Progenitor cell of endocrine pancreas (in vitro differentiated cells): Measurements from ENCODE around the gene COLEC12. TPM values are rescaled to one million over a fixed set of nuclear protein-coding genes. Genes with fewer than 3 reads are reported as not detected.

ENCODE experiments used
- DNase-seq: peaks from one replicate; pipeline ENCODE4 v3.0.0; 2021; ENCODE audit warnings: low spot score; ENCODE audit not compliant: unreplicated experiment
- H3K27ac Mint-ChIP-seq: 2 replicates; pipeline ENCODE4 v1.8.0; 2021; ENCODE audit warnings: mild to moderate bottlenecking, moderate library complexity, mixed read lengths
- H3K27me3 Mint-ChIP-seq: 2 replicates; pipeline ENCODE4 v1.8.0; 2021; ENCODE audit warnings: mixed read lengths
- H3K36me3 Mint-ChIP-seq: 2 replicates; pipeline ENCODE4 v1.8.0; 2022; ENCODE audit warnings: mixed read lengths; ENCODE audit not compliant: insufficient read depth
- H3K4me1 Mint-ChIP-seq: 2 replicates; pipeline ENCODE4 v1.8.0; 2021; ENCODE audit warnings: low read depth, mixed read lengths
- H3K4me3 Mint-ChIP-seq: 2 replicates; pipeline ENCODE4 v1.8.0; 2021; ENCODE audit warnings: low read depth, mild to moderate bottlenecking, moderate library complexity, mixed read lengths
- H3K9me3 Mint-ChIP-seq: 2 replicates; pipeline ENCODE4 v1.8.0; 2021; ENCODE audit warnings: low read depth, mixed read lengths
- total RNA-seq: library from RNA; stranded (reverse); gene quantifications from 2 replicates; pipeline ENCODE4 v1.2.1, GENCODE V29; 2021
- TF ChIP-seq, protein P1 (sequence below): fragments of 200-600 bp; sonication (generic); IDR thresholded peaks from one replicate; pipeline ENCODE4 v1.5.0; 2021; ENCODE audit warnings: antibody characterized with exemption, mild to moderate bottlenecking; ENCODE audit not compliant: unreplicated experiment

COLEC12 gene
- total RNA-seq, 1 donor from 2014 or later: 0.55 TPM

DNA sequence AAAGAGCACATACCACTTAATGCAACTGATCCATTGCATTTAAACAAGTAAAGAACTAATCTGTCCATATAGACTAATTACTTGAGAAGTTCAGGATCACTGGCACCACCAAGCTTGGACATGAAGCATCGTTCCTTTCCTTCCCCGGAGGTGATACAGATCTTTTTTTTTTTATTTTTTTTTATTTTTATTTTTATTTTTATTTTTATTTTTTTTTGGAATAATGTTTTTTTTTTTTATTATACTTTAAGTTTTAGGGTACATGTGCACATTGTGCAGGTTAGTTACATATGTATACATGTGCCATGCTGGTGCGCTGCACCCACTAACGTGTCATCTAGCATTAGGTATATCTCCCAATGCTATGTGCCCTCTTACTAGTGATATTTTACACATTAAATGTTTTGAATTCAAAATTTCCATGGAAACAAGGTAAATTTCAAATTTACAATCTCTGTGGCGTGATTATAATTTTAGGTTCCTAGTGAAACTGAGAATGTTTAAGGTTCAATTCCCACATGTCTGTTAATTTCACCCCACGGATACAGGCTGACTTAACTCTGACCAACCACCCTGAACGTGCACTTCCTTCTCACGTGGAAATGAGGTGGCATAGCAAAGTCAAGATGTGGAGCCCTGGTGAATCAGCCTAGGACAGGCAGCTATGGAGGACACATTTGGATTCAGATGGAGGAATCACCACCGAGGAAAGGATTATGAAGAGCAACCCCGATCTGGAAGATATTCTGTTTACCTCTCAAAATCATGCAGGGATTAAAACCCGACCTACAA lies 131.1 kb downstream of the COLEC12 start:
- TF ChIP-seq, protein P1, sequence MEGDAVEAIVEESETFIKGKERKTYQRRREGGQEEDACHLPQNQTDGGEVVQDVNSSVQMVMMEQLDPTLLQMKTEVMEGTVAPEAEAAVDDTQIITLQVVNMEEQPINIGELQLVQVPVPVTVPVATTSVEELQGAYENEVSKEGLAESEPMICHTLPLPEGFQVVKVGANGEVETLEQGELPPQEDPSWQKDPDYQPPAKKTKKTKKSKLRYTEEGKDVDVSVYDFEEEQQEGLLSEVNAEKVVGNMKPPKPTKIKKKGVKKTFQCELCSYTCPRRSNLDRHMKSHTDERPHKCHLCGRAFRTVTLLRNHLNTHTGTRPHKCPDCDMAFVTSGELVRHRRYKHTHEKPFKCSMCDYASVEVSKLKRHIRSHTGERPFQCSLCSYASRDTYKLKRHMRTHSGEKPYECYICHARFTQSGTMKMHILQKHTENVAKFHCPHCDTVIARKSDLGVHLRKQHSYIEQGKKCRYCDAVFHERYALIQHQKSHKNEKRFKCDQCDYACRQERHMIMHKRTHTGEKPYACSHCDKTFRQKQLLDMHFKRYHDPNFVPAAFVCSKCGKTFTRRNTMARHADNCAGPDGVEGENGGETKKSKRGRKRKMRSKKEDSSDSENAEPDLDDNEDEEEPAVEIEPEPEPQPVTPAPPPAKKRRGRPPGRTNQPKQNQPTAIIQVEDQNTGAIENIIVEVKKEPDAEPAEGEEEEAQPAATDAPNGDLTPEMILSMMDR: no peak
- no peak for DNase-seq
- Mint-ChIP-seq H3K9me3 (no peaks in the 10 kb centered on the region), H3K4me3 (no peak overlapping the region), H3K27me3 (no peaks in the 10 kb centered on the region), H3K27ac (no peak overlapping the region), H3K36me3 (no peaks in the 10 kb centered on the region), H3K4me1 (no peaks in the 10 kb centered on the region)

DNA sequence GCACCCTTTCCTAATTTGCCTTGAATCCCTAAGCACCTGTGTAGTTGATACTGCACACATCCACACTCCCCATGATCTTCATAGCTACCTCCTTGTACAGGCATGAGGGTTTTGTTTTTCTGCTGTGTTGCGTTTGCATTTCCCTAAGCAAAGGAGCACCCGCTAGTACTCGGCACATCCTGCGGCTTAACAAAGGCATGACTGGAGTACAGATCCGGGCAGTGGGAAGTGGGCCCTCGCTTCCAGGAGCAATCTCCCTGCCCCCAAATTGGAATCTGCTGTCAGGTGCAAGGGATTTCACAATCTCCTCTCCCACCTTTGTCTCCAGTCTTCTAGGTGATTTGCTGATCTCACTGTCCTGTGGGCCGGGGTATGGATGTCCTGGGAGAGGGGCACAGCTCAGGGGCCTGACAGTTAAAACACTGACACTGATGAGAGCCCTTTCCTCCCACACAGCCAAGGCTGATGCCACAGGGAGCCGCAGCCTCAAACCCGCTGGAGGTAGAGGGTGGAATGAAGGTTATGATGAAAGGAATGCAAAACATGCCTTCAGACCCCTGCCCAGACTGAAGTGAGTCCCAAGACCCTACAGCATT lies 133.9 kb downstream of the COLEC12 start:
- Mint-ChIP-seq H3K4me3 (no peak overlapping the region), H3K27me3 (no peaks in the 10 kb centered on the region), H3K36me3 (no peaks in the 10 kb centered on the region), H3K9me3 (no peaks in the 10 kb centered on the region), H3K27ac (no peak overlapping the region), H3K4me1 (peaks cover 14% of the 10 kb centered on the region)
- TF ChIP-seq, protein P1: no peak
- no peak for DNase-seq

DNA sequence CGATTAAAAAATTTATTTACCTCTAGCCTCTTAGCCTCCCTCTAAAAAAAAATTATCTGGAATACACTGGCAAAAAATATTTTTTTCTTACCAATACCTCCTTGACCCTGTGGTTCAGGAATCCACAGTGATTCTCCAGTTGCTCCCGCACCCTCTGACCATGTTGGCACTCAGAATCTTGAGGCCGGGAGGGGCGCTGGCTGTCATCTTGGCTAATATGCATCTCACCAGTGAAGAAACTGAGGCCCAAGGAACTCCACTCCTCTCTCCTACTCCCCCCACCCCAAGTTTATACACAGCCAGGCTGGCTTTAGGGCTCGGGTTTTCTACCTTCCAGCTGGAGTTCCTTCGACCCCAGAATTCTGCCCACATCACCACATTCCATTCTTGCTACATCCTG lies 134.8 kb downstream of the COLEC12 start:
- TF ChIP-seq, protein P1: no peak
- no peak for DNase-seq
- Mint-ChIP-seq H3K27ac (no peak overlapping the region), H3K36me3 (no peaks in the 10 kb centered on the region), H3K4me3 (no peak overlapping the region), H3K9me3 (no peaks in the 10 kb centered on the region), H3K27me3 (no peaks in the 10 kb centered on the region), H3K4me1 (peaks cover 17% of the 10 kb centered on the region)

DNA sequence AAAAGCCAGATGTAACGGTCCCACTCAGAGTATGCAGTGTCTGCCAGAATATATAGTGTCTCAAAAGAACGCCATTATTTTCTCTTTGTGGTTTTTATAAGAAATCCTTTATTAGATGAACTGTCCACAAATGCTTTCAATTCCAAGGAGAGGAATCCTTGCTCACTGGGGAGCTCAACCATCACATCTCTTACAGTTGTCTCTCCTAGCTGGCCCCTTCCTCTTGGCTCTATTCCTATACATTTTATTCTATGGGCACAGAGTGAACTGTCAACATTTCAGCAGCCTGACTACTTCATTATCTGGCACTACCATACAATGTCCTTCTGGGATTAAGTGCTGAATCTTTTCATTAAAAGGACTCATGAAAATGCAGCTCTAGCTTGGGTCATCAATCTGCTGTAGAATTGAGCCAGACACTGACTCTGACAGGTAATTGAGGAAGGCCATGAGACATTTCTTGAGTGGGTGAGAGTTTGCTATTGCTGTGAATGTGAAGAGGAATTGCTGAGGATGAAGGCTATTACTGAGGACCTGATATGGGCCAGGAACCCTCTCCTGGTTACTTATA lies 136.2 kb downstream of the COLEC12 start:
- Mint-ChIP-seq H3K9me3 (no peaks in the 10 kb centered on the region), H3K4me1 (peaks cover 17% of the 10 kb centered on the region), H3K27me3 (no peaks in the 10 kb centered on the region), H3K4me3 (no peak overlapping the region), H3K27ac (no peak overlapping the region), H3K36me3 (no peaks in the 10 kb centered on the region)
- DNase-seq: no peak
- TF ChIP-seq, protein P1: no peak

DNA sequence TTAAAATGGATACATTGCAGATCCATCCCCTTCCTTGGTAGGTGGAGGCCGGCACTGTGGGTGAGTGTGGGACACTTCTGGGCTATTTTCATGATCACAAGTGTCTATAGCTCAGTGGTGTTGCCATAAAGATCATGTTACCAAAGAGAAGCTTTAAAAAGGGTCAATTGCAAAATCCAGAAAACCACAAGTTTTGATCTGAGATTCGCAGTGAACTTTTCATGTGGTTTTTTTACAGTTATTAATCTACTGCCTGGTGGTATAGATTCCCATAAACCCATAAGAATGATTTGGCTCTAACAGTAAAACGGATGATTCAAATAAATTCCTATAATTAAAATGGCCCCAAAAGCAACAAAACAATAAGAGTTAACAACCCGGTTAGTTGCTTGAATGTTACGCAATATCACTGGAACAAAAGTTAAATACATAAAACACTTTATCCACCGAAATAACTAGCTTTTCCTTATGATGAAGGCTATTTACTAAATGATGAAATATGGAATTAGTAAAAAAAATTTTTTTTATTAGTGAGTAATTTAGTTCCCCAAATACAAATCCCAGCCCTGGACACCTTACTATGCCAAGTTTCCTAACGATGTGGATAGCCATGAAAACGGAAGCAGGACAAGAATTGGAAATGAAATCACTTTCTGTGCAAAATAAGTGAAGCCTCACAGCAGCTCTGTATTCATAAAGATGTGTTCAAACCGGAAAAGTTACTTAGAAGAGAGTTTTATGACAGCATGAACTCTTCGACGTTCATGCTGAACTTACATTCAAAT lies 137.0 kb downstream of the COLEC12 start:
- no peaks in the 10 kb centered on the region for H3K27me3 Mint-ChIP-seq
- H3K27ac Mint-ChIP-seq: no peak overlapping the region
- H3K4me1 Mint-ChIP-seq: peaks cover 17% of the 10 kb centered on the region
- no peaks in the 10 kb centered on the region for H3K9me3 Mint-ChIP-seq
- H3K4me3 Mint-ChIP-seq: no peak overlapping the region
- no peak for DNase-seq
- TF ChIP-seq, protein P1: no peak
- H3K36me3 Mint-ChIP-seq: no peaks in the 10 kb centered on the region
